Stimulated activated CD4-positive, alpha-beta T cell treated with anti-CD3 and anti-CD28 coated beads, Interleukin-1b, Interleukin-23, amount 100 ng/mL, for 4 hours (primary cell): ENCODE measurements around the gene SNED1.

Source experiments
- DNase-seq, 2 donors: peaks; one replicate each; pipeline ENCODE4 v3.0.0-alpha.2; 2020; ENCODE audit warnings: low read depth in 2 of 2

Gene SNED1

DNA sequence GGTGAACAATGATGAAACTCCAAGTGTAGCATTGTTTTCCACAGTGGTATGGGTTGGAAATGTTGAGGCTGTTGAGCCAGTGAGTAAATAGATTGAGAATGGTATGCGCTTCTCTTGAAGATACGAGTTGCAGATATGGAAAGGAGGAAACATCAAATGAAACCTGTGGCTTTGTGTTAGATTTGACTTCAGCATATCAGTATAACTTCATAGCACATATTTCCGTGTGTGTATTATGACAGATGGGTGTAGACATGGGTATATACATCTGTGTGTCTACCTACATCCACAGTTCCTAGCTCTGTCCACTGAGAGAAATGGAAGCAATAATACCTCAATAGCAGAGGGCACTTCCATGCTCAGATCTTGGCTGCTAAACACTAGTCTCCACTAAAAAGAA lies 8.0 kb downstream of the SNED1 start:
- no peak for DNase-seq

DNA sequence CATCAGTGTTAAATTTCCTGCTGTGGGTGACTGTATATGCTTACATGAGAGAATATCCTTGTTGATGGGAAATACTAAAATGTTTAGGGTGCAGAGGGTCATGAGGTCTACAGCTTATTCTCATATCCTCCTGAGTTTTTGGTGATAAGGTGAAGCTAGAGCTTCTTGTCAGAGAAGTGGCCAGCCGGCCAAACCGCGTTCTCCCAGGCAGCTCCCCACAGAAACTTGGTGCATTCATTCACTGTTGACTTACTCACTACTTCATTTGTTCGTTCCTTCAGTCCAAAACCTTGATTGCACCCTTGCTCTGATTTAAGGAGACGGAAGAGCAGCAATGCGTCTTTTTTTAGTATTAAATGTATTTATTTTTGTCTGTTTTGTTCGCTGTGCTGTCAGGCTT lies 8.7 kb downstream of the SNED1 start:
- DNase-seq: no peak

- no peak for DNase-seq
These were observed 9.7 kb downstream of the SNED1 start for GRCh38 chr2:241007880-241008710.

- no peak for DNase-seq
These were observed 10.3 kb downstream of the SNED1 start for GRCh38 chr2:241008711-241009121.

GRCh38 chr2:241009191-241009590 lies 10.8 kb downstream of the SNED1 start:
- DNase-seq: no peak

- no peak for DNase-seq
These were observed 11.4 kb downstream of the SNED1 start for GRCh38 chr2:241009601-241010530.

DNA sequence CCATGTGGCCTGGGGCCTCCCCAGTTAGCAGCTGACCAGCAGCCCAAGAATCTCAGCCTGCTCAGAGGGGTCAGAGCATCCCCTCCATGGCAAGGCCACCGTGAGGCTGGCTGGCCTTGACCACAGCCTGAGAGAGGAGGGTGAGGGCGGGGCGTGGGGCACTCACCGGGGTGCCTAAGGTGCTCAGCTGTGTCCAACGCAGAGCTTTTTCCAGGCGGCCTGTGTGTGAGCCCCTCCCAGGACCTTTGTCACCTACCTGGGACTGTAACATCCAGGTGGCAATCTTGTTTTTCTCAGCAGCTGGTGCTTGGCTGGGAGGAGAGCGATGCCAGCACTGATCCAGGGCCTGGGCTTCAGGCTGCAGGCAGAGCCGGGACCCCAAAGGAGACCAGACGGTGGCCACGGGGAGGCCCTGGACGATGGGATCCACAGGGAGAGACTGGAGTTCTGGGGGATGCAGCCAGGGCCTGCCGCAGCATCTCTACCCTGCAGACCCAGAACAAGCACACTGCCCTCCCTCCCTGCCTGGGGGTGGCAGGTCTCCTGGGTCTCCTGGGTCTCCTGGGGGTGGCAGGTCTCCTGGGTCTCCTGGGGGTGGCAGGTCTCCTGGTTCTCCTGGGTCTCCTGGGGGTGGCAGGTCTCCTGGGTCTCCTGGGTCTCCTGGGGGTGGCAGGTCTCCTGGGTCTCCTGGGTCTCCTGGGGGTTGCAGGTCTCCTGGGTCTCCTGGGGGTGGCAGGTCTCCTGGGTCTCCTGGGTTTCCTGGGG lies 12.3 kb downstream of the SNED1 start:
- no peak for DNase-seq

- no peak for DNase-seq
These were observed 12.8 kb downstream of the SNED1 start for GRCh38 chr2:241011296-241011600.

GRCh38 chr2:241011751-241012510 lies 13.5 kb downstream of the SNED1 start:
- DNase-seq: no peak

GRCh38 chr2:241014224-241014623 lies 15.8 kb downstream of the SNED1 start:
- no peak for DNase-seq

- no peak for DNase-seq
These were observed 16.3 kb downstream of the SNED1 start for GRCh38 chr2:241014764-241015163.

- DNase-seq: no peak
These were observed 17.0 kb downstream of the SNED1 start for GRCh38 chr2:241015439-241015838.

DNA sequence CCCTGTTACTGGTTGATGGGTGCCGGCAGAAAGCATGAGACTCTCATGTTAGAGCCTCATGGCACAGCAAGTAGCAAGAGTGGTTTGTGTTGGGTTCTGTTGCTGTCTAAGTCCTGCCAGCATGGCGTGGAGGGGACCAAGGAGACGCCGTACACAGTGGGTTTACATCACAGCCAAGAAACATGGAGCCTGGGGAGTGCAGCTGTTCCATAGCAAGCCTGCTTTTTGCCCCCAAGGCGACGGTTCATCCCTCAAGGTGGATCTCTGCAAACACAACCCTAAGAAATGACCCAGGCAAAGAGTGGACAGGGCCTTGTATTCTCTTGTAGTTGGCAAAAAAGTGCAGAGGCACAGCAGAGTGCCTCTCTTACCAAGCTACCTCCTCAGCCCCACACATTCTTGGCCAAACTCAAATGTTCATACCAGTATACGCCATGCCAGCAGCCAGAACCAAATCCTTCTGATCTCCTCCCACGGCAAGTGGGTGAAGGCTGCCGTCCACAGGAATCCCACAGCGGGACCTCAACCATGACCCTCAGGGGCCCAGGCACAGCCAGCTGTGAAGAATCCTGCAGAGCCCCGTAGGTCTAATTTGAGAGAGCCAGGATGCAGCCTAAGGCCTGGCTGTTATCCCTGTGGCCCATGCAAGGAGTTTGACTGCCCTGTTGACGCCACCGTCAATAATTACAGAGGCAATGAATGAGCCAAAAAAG lies 19.0 kb downstream of the SNED1 start:
- no peak for DNase-seq

- no peak for DNase-seq
These were observed 19.9 kb downstream of the SNED1 start for GRCh38 chr2:241018051-241018891.

- DNase-seq: no peak
These were observed 21.2 kb downstream of the SNED1 start for GRCh38 chr2:241019441-241020139.

DNA sequence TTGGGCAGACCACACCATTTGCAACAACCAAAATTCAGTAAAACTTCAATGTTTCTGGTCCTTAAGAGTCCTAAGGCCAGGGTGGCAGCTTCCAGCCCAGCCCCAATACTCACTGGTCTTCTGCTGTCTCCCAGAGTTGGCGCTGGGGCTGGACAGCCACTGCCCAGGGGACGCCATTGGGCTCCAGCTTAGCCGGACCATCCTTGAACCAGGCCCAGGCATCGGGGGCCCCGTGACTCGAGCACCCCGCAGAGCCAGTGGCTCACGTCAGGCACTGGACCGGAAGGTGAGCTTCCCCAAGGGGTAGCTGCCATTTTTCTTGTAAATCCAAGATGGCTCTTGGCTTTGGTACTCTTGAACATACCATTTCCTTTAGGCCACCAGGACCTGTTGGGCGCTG lies 21.8 kb downstream of the SNED1 start:
- no peak for DNase-seq

GRCh38 chr2:241020629-241021190 lies 22.3 kb downstream of the SNED1 start:
- DNase-seq: no peak

DNA sequence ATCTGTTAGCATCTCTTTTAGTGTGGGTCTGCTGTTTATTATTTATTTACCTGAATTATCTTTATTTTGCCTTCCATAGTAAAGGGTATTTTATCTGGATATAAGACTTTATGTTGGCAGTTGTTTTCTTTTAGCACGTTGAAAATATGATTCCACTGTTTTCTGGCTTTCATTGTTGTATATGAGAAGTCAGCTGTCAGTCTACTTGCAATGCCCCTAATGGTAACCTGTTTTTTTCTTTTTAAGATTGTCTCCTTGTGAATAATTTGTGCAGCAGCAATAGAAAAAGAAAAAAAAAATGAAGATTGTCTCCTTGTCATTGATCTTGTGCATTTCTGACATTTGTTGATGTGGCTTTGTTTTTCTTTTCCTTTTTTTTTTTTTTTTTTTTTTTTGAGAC lies 27.2 kb downstream of the SNED1 start:
- no peak for DNase-seq
